GM15510 (cell line): ENCODE data around the gene ATP2B2.

Source experiments
- POLR2A ChIP-seq: IDR thresholded peaks from 3 replicates; pipeline ENCODE4 v1.6.1; 2011; ENCODE audit warnings: borderline replicate concordance; ENCODE audit not compliant: insufficient read length; ENCODE audit errors: extremely low read depth

Gene ATP2B2

GRCh38 chr3:10462641-10463532 lies 42.5 kb downstream of the ATP2B2 start:
- no peak for TF ChIP-seq POLR2A

GRCh38 chr3:10460951-10461545 lies 44.3 kb downstream of the ATP2B2 start:
- no peak for TF ChIP-seq POLR2A

GRCh38 chr3:10459954-10460754 lies 45.2 kb downstream of the ATP2B2 start:
- TF ChIP-seq POLR2A = no peak

- TF ChIP-seq POLR2A = no peak
Observed at GRCh38 chr3:10457560-10457959, 47.8 kb downstream of the ATP2B2 start.

- TF ChIP-seq POLR2A = no peak
Observed at GRCh38 chr3:10456981-10457380, 48.4 kb downstream of the ATP2B2 start.

GRCh38 chr3:10455545-10455914 lies 49.9 kb downstream of the ATP2B2 start:
- no peak for TF ChIP-seq POLR2A

- no peak for TF ChIP-seq POLR2A
Observed at GRCh38 chr3:10454907-10455544, 50.4 kb downstream of the ATP2B2 start.

GRCh38 chr3:10453431-10454163 lies 51.8 kb downstream of the ATP2B2 start:
- TF ChIP-seq POLR2A = no peak

- no peak for TF ChIP-seq POLR2A
Observed at GRCh38 chr3:10450494-10451440, 54.6 kb downstream of the ATP2B2 start.

- TF ChIP-seq POLR2A = no peak
Observed at GRCh38 chr3:10449436-10449835, 56.0 kb downstream of the ATP2B2 start.

- TF ChIP-seq POLR2A = no peak
Observed at GRCh38 chr3:10448544-10448943, 56.8 kb downstream of the ATP2B2 start.

- no peak for TF ChIP-seq POLR2A
Observed at GRCh38 chr3:10447527-10448260, 57.7 kb downstream of the ATP2B2 start.
